Astrocyte of the spinal cord (primary cell): ENCODE measurements around the gene BNIP2.
"Not testable (repeated sequence)": the region's sequence is repeated elsewhere in the genome, so short reads cannot be mapped to it uniquely, and the experiment has no call there.

Experiments used
- DNase-seq: peaks from one replicate; pipeline ENCODE4 v3.0.0; 2011; ENCODE audit warnings: low read depth, low spot score
- H3K4me3 ChIP-seq: 2 replicates; pipeline ENCODE4 v1.5.1; 2011; ENCODE audit warnings: low read depth, mild to moderate bottlenecking, low read length, moderate library complexity
- in situ Hi-C: cut with HindIII; loops from 2 replicates; pipeline ENCODE4 v1.10.0; 2017; ENCODE audit warnings: low sequenced_read_pairs
- TF ChIP-seq, protein P1 (sequence below): IDR thresholded peaks from 2 replicates; pipeline ENCODE4 v1.5.1; 2012; ENCODE audit warnings: low read depth, mild to moderate bottlenecking, low read length, inconsistent platforms

Gene BNIP2

DNA sequence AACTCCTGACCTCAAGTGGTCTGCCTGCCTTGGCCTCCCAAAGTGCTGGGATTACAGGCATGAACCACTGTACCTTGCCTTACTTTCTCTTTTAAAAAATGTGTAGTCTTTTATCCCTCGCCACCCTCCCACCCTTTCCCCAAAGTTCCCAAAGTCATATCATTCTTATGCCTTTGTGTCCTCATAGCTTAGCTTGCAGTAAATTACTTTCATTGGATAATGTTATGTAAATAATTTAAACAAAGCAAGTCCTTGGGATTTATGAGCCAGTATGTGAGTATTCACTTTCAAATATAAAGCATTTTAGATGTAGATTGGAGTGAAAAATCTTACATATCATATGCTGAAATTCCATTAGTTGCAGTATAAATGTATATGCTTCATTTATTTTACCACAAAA, 42.8 kb downstream of the BNIP2 start:
- H3K4me3 ChIP-seq: no peak overlapping the region
- TF ChIP-seq, protein P1, sequence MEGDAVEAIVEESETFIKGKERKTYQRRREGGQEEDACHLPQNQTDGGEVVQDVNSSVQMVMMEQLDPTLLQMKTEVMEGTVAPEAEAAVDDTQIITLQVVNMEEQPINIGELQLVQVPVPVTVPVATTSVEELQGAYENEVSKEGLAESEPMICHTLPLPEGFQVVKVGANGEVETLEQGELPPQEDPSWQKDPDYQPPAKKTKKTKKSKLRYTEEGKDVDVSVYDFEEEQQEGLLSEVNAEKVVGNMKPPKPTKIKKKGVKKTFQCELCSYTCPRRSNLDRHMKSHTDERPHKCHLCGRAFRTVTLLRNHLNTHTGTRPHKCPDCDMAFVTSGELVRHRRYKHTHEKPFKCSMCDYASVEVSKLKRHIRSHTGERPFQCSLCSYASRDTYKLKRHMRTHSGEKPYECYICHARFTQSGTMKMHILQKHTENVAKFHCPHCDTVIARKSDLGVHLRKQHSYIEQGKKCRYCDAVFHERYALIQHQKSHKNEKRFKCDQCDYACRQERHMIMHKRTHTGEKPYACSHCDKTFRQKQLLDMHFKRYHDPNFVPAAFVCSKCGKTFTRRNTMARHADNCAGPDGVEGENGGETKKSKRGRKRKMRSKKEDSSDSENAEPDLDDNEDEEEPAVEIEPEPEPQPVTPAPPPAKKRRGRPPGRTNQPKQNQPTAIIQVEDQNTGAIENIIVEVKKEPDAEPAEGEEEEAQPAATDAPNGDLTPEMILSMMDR: no peak
- DNase-seq: no peak
- in situ Hi-C loops: no loop called here

DNA sequence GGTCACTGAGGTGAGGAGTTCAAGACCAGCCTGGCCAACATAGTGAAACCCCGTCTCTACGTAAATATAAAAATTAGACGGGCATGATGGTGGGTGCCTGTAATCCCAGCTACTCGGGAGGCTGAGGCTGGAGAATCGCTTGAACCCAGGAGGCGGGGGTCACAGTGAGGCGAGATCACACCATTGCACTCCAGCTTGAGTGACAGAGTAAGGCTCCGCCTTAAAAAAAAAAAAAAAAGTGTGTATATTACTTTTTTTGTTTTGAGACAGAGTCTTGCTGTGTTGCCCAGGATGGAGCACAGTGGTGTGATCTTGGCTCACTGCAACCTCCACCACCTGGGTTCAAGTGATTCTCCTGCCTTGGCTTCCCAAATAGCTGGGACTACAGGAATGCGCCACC, 43.3 kb downstream of the BNIP2 start:
- in situ Hi-C loops, H3K4me3 ChIP-seq, DNase-seq: not testable (repeated sequence)

DNA sequence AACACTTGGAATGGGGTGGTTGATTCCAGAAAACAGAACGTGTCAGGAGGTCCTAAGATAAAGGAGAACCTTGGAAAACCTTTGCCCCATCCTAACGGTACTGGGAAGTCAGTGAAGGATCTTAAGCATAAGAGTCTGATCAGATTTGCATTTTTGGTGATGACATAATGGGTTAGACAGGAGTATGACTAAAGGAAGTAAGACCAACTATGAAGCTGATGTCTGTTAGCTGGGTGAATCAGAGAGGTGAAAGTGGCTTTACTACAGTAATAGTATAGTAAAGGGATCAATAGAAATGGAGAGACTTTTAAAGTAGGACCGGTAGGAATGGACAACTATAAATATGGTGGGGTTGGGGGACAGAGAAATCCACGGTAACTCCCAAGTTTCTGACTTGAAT, 44.4 kb downstream of the BNIP2 start:
- in situ Hi-C loops: no loop called here
- no peak overlapping the region for H3K4me3 ChIP-seq
- TF ChIP-seq, protein P1: no peak
- no peak for DNase-seq

DNA sequence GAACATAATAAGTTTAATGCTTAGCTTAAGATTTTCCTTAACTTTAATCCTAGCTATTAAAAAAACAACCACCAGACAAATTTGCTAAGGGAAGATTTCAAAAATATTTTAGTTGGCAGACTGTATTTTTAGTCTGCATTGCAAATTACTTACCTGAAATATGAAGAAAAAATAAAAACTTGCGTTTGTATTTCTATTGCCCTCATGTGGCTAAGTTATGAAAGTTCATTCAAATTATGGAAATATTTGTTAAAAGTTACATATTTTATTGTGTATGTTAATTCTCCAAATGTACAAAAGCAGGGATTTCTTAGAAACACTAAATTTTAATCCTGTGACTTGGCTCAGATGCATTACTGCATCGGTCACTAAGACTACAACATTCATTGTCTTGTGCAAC, 46.8 kb downstream of the BNIP2 start:
- in situ Hi-C loops: no loop called here
- DNase-seq: no peak
- TF ChIP-seq, protein P1: peak; percentile 5
- H3K4me3 ChIP-seq: no peak overlapping the region

DNA sequence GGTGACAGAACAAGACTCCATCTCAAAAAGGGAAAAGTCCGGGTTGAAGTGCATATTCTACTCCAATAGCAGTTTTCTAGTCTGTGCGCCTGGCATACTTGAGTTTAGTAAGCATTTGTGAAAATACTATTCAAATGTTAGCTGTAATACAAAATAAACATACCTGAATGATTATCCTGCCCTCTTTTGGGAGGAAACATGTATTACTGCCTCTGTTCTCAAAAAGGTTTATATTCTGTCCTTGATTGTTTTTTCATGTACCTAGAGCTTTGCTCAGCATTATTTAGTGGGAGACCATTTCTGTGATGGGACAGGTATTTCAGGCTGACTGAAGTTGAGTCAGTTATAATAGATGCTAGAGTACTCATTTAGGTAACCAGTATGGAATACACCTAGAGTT, 51.6 kb downstream of the BNIP2 start:
- H3K4me3 ChIP-seq, DNase-seq, in situ Hi-C loops: not testable (repeated sequence)

DNA sequence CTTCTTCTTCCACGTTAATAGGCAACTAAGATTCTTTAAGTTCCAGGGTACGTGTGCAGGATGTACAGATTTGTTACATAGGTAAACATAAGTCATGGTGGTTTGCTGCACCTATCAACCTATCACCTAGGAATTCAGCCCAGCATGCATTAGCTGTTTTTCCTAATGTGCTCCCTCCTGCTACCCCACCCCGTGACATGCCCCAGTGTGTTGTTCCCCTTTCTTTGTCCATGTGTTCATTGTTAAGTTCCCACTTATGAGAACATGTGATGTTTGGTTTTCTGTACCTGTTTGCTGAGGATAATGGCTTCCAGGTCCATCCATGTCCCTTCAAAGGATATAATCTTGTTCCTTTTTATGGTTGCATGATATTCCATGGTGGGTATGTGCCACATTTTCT, 52.9 kb downstream of the BNIP2 start:
- in situ Hi-C loops: no loop called here
- H3K4me3 ChIP-seq: no peak overlapping the region
- no peak for DNase-seq
- TF ChIP-seq, protein P1: no peak

DNA sequence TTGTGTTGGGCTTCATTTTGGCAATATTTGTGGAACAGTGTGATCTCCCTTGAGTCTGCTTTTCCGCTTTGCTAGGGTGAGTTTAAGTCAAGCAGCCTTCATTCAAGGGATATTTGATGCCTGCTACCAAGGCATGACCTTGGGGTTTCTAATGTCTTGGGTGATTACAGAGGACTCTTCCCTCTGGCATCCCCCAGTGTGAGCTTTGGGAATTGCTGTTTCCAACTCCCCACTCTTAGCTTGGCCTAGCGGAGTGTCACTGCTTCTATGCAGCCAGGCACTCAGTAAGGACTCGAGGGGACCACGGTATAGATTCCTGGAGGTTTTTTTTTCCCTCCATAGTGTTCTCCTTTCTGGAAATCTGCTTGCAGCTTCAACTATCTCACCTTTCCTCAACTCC, 56.4 kb downstream of the BNIP2 start:
- in situ Hi-C loops: no loop called here
- TF ChIP-seq, protein P1: peak; percentile 48
- DNase-seq: no peak
- no peak overlapping the region for H3K4me3 ChIP-seq

DNA sequence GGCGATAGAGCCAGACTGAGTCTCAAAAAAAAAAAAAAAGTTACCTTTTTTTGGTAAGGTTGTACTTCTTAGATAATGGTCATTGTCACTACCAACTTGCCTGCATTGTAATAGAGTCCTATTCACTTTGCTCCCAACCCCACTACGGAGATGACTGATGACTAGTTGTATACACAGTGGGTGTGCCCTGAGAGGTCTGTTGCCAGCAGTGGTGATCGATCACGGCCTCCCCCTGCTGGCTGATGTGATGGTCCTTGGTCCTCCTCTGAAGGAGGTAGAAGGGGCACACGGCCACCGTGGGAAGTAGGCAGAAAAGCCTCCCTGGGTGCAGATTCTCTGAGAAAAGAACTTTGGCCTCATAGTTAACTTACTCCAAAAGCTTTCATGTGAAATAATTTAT, 66.8 kb downstream of the BNIP2 start:
- DNase-seq: peak; percentile 36
- TF ChIP-seq, protein P1: peak; percentile 57

More for the DNA sequence above, 66.8 kb downstream of the BNIP2 start:
- in situ Hi-C loops: no loop called here
- H3K4me3 ChIP-seq: no peak overlapping the region
